Umbilical cord (tissue), 2 donors: ENCODE data around the gene ADAM15. TPM values are rescaled to one million over a fixed set of nuclear protein-coding genes. Genes with fewer than 3 reads are reported as not detected.

Experiments
- DNase-seq: peaks from one replicate; pipeline ENCODE4 v3.0.0-alpha.2; 2015; ENCODE audit warnings: low spot score
- total RNA-seq: library from RNA; depleted of rRNA; stranded (reverse); fragments of >200 nt; gene quantifications from one replicate; pipeline ENCODE4 v1.2.3, GENCODE V29; 2014; ENCODE audit warnings: low replicate concordance; ENCODE audit not compliant: insufficient read depth

ADAM15 gene
- total RNA-seq, 1 donor from 2014 or later, result 35.6 TPM

GRCh38 chr1:155030243-155030795 lies 20.8 kb upstream of the ADAM15 start:
- DNase-seq, result no peak

- DNase-seq, result no peak
Observed at GRCh38 chr1:155030899-155031298, 20.2 kb upstream of the ADAM15 start.

- no peak for DNase-seq
Observed at GRCh38 chr1:155032886-155033285, 18.2 kb upstream of the ADAM15 start.

- no peak for DNase-seq
Observed at GRCh38 chr1:155033524-155033923, 17.6 kb upstream of the ADAM15 start, which contains the start of the genes DCST1 and DCST2. TSS of gene DCST1 (plus strand) at chr1:155033824. CDS start at chr1:155034037, 213 bp downstream. TSS of gene DCST2 (minus strand) at chr1:155033781. CDS start at chr1:155033701, 80 bp downstream.

- no peak for DNase-seq
Observed at GRCh38 chr1:155034318-155035208, 16.6 kb upstream of the ADAM15 start.

DNA sequence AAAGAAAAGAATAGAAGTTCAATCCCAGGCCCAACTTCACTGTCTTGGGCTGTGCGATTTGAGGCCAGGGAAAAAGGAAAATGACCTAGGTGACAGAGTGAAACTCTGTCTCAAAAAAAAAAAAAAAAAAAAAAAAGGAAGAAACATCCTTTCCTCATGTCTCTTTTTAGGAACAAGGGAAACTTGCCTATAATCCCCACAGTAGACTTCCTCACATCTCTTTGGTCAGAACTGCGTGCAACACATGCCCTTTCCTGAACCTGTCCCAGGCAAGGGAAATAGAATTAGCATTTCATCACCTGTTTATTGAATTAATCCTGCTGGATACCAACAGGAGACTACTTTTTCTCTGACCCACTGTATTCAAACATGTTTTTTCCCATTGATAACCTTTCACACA lies 15.2 kb upstream of the ADAM15 start:
- no peak for DNase-seq

- no peak for DNase-seq
Observed at GRCh38 chr1:155037043-155037442, 14.1 kb upstream of the ADAM15 start.

DNA sequence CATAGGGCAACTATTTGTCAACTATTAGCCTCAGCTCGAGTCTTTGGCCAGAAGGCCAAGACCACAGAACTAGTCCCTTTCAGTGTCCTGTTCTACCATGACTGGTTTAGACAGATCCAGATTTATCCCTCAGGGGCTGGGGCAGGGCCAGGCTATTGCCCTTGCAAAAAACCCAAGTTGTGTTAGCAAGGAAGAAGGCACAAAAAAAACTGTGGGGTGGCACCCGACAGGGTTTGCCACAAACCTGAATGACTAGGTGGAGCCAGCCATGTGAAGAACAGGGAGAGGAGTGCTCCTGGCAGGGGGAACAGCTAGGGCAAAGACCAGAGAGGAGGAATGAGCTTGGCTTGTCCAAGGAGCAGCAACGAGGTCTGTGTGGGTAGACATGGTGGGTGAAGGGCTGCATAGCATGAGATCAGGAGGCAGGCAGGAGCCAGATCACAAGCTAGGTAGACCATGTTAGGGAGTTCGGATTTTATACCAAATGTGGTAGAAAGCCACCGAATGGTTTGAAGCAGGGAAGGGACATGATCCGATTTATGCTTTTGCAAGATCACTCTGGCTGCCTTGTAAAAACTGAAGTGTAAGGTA lies 13.2 kb upstream of the ADAM15 start:
- DNase-seq, result no peak

GRCh38 chr1:155038602-155039307 lies 12.4 kb upstream of the ADAM15 start:
- DNase-seq, result no peak

GRCh38 chr1:155039308-155039669 lies 11.8 kb upstream of the ADAM15 start:
- DNase-seq, result no peak

GRCh38 chr1:155040358-155041093 lies 10.6 kb upstream of the ADAM15 start:
- DNase-seq, result no peak

DNA sequence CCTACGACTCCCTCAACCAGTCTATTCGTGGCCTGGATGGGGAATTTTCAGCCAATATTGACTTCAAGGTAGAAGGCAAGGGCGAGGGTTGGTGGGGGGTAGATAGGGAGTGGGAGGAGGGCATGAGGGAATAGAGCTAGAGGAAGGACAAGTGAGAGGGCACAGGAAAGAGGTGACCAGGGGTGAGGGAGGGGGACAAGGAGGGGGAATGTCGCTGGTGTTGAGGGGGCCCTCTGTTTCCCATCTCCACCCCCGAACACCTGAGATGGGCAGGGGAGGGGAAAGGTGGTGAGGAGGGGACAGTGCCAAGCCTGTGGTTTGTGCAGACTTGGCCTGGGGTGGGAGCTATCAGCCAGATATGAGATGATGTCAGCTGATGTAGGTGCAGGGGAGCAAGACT lies 8.3 kb upstream of the ADAM15 start:
- no peak for DNase-seq

- DNase-seq, result no peak
Observed at GRCh38 chr1:155043301-155043702, 7.8 kb upstream of the ADAM15 start.

DNA sequence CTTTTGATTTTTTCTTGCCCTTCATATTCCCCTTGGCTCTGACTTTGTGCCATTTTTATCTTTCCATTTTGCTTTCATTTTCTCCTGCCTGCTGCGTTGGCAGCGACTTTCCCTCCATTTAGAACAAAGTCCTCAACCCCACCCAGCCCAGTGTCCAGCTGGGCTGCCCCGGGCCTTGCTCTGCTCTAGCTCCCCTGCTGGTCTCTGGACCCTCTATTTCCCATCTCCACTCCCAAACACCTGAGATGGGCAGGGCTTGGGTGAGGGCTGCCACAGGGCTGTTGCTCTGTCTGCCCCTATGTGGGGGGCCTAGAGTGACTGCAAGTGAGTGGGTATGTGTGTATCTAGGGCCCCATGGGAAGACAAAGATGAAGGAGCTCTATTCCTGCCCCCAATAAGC lies 7.3 kb upstream of the ADAM15 start:
- DNase-seq, result no peak

DNA sequence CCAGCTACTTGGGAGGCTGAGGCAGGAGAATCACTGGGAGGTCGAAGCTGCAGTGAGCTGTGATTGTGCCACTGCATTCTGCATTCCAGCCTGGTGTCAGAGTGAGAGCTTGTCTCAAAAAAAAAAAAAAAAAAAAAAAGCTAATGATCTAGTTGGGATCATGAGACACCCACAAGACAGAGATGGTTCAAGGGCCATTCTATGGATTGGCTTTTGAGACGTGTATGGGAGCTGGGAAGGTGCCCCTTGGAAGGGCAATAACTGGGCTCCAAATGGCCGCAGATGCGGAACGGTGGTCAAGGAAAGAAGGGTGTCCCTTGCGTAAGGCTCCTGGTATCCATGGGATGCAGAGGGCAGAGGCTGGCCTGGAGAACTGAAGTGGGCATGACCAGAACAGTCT lies 6.8 kb upstream of the ADAM15 start:
- DNase-seq, result no peak

GRCh38 chr1:155044812-155045657 lies 6.1 kb upstream of the ADAM15 start:
- peak; percentile 86 for DNase-seq

GRCh38 chr1:155048449-155049334 lies 2.4 kb upstream of the ADAM15 start:
- DNase-seq, result no peak

DNA sequence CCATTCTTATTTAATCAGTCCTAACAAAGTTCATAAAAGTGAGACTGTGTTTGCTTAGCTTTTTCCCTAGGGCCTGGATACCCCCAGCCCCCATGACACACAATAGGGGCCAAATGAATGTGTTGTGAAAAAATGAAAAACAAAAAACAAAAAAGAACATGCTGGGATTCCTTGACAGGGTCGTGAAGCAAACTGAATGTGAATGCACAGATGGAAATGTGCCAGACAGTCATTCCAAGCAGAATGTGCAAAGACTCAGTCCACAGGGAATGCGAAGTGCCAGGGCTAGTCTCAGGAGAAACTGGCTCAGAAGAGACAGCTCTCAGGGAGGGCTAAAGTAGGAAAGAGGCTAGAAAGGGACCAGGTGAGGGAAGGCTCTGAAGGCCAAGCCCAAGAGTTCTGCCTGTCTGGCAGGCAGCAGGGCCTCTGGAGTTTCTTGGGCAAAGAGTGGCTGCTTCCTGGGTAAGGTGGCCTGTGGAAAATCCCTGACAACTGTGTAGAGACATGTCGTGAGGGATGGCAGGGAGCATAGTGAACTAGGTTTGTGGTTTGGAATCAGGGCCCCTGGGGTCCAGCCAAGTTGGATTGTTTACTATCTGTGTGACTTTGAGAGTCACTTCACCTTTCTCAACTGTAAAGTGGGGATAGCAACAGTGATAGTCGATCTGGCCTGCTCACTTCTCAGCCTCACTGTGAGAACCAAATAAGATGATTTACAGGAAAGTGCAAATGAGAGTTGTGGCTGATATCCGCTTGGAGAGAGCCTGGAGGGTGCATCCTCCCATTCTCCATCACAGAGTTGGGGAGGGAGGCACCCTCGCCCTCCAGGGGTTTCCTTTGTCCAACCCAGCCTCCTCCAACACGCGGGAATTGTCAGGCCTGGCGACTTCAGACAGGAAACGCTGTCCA lies 1.2 kb upstream of the ADAM15 start:
- peak; percentile 13 for DNase-seq
